ENCODE data around the gene KIF18B.

DNA sequence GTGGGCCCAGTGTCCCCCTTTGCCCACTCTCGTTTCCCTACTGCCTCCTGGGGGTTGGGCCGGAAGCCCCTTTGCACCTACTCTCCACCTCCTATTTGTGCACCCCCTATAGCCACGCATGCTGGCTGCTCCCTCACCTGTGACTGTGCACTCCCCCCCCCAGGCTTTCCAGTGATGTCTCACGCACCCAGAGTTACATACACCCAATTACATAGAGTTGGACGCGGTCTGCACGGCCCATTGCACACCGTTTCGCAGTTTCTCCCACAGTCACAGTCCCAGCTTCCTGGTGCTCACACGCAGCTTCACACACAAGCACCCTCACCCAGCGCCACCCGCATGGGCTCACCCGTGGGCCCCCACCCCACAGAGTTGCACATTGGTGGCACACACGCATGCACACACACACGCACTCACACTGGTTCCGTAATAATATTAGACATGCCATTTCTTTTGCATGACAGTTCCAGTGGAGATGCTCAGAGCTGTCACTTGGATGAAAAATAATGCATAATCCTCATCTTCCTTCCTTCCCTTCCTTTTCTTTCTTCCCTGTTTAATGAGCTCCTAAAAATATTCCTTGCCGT is 42.1 kb upstream of the KIF18B start:
- TF ChIP-seq EZH2 (IDR thresholded peaks at IDR 0.05; ENCODE audit: borderline replicate concordance, low read length) = no peak
- TF ChIP-seq, protein P1, sequence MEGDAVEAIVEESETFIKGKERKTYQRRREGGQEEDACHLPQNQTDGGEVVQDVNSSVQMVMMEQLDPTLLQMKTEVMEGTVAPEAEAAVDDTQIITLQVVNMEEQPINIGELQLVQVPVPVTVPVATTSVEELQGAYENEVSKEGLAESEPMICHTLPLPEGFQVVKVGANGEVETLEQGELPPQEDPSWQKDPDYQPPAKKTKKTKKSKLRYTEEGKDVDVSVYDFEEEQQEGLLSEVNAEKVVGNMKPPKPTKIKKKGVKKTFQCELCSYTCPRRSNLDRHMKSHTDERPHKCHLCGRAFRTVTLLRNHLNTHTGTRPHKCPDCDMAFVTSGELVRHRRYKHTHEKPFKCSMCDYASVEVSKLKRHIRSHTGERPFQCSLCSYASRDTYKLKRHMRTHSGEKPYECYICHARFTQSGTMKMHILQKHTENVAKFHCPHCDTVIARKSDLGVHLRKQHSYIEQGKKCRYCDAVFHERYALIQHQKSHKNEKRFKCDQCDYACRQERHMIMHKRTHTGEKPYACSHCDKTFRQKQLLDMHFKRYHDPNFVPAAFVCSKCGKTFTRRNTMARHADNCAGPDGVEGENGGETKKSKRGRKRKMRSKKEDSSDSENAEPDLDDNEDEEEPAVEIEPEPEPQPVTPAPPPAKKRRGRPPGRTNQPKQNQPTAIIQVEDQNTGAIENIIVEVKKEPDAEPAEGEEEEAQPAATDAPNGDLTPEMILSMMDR (IDR thresholded peaks at IDR 0.05; ENCODE audit: low read length) = no peak
